H1 (cell line): ENCODE measurements around the gene AGXT2. TPM values are rescaled to one million over a fixed set of nuclear protein-coding genes. Genes with fewer than 3 reads are reported as not detected.

ENCODE experiments used
- CTCF ChIA-PET: fragments of 300-600 bp; sonication (Branson Sonifier 250); formaldehyde crosslinking; loops from one replicate; lab custom pipeline; 2021; ENCODE audit not compliant: partially characterized antibody; lab: Charles Lee
- POLR2A ChIA-PET: fragments of 300-600 bp; sonication (Branson Sonifier 250); formaldehyde crosslinking; loops from one replicate; lab custom pipeline; 2021; ENCODE audit warnings: inconsistent platforms; ENCODE audit not compliant: partially characterized antibody; lab: Charles Lee
- DNase-seq, 2 experiments: peaks; one replicate each; pipeline versions ENCODE4 v3.0.0 to v3.0.0-alpha.2; 2010 to 2022; ENCODE audit warnings: low spot score in 2 of 2, low read depth in 1 of 2, mixed read lengths in 1 of 2
- FAIRE-seq: peaks from 2 replicates; lab custom pipeline; 2011; peaks lifted over from hg19 to GRCh38; lab: Jason Lieb, UNC
- H2AFZ ChIP-seq: 2 replicates; pipeline ENCODE4 v1.8.1; 2012; ENCODE audit warnings: low read length, inconsistent platforms
- H2AK5ac ChIP-seq: 2 replicates; pipeline ENCODE4 v1.6.1; 2013; ENCODE audit warnings: low read depth, low read length
- H2BK120ac ChIP-seq: replicated peaks from 2 replicates; pipeline ENCODE3; 2013; ENCODE audit warnings: low read depth, low read length, inconsistent platforms
- H2BK12ac ChIP-seq: 2 replicates; pipeline ENCODE4 v1.6.1; 2013; ENCODE audit warnings: low read depth, low read length
- H2BK15ac ChIP-seq: 2 replicates; pipeline ENCODE4 v1.6.1; 2013; ENCODE audit warnings: low read length
- H2BK20ac ChIP-seq: 2 replicates; pipeline ENCODE4 v1.6.1; 2013; ENCODE audit warnings: low read length
- H2BK5ac ChIP-seq: 2 replicates; pipeline ENCODE4 v1.6.1; 2013; ENCODE audit warnings: low read depth, low read length
- H3K14ac ChIP-seq: 2 replicates; pipeline ENCODE4 v1.6.1; 2013; ENCODE audit warnings: inconsistent platforms; ENCODE audit not compliant: insufficient read length
- H3K18ac ChIP-seq: 2 replicates; pipeline ENCODE4 v1.6.1; 2013; ENCODE audit warnings: low read length; ENCODE audit errors: extremely low read depth
- H3K23ac ChIP-seq: 2 replicates; pipeline ENCODE4 v1.6.1; 2013; ENCODE audit warnings: inconsistent platforms; ENCODE audit not compliant: insufficient read length
- H3K23me2 ChIP-seq: 2 replicates; pipeline ENCODE4 v1.6.1; 2013; ENCODE audit warnings: low read depth, low read length
- H3K27ac ChIP-seq: 2 replicates; pipeline ENCODE4 v1.6.1; 2011; ENCODE audit warnings: low read depth, low read length, inconsistent platforms
- H3K27me3 ChIP-seq, 4 experiments: replicated peaks in 1 of 4; 1 replicate in 1 of 4; 2 replicates in 3 of 4; pipeline versions ENCODE4 v1.6.1 to v1.8.1; 2011 to 2013; ENCODE audit warnings: low read length in 3 of 4, mild to moderate bottlenecking in 3 of 4, inconsistent platforms in 2 of 4, mixed read lengths in 2 of 4, moderate library complexity in 1 of 4; ENCODE audit not compliant: control insufficient read depth in 3 of 4, insufficient read depth in 3 of 4; ENCODE audit errors: extremely low read depth in 1 of 4
- H3K36me3 ChIP-seq, 4 experiments: 2 replicates each; pipeline versions ENCODE4 v1.6.1 to v1.8.1; 2011 to 2013; ENCODE audit warnings: mild to moderate bottlenecking in 4 of 4, low read length in 3 of 4, moderate library complexity in 2 of 4, control low read depth in 1 of 4, inconsistent platforms in 1 of 4; ENCODE audit not compliant: insufficient read depth in 4 of 4, control insufficient read depth in 2 of 4
- H3K4ac ChIP-seq: replicated peaks from 2 replicates; pipeline ENCODE3; 2013; ENCODE audit warnings: low read length, low read depth, mixed read lengths, inconsistent platforms; ENCODE audit not compliant: insufficient read length
- H3K4me1 ChIP-seq, 4 experiments: replicated peaks in 1 of 4; 1 replicate in 1 of 4; 2 replicates in 3 of 4; pipeline versions ENCODE4 v1.6.1 to v1.8.1; 2011 to 2013; ENCODE audit warnings: low read length in 3 of 4, inconsistent platforms in 2 of 4, mixed read lengths in 1 of 4; ENCODE audit not compliant: insufficient read depth in 4 of 4, control insufficient read depth in 3 of 4
- H3K4me2 ChIP-seq, 2 experiments: 2 replicates each; pipeline versions ENCODE4 v1.6.1 to v1.8.1; 2011 to 2013; ENCODE audit warnings: low read depth in 2 of 2, low read length in 2 of 2, control low read depth in 1 of 2, inconsistent platforms in 1 of 2, mild to moderate bottlenecking in 1 of 2; ENCODE audit not compliant: insufficient read depth in 1 of 2
- H3K4me3 ChIP-seq, 4 experiments: fragments of 200-600, 300-600 bp in 1 of 4; sonication (generic), shearing (Covaris generic), sonication (Bioruptor Twin) in 1 of 4; 2 replicates each; pipeline versions ENCODE4 v1.5.1 to v1.8.1; 2011 to 2016; ENCODE audit warnings: low read length in 4 of 4, low read depth in 3 of 4, control low read depth in 2 of 4, inconsistent platforms in 2 of 4, mild to moderate bottlenecking in 2 of 4, mixed read lengths in 1 of 4, moderate library complexity in 1 of 4; ENCODE audit not compliant: insufficient read depth in 2 of 4; ENCODE audit errors: extremely low read depth in 1 of 4
- H3K56ac ChIP-seq: replicated peaks from 2 replicates; pipeline ENCODE3; 2013; ENCODE audit warnings: low read depth, mild to moderate bottlenecking, mixed read lengths, low read length, inconsistent platforms; ENCODE audit not compliant: insufficient read length
- H3K79me1 ChIP-seq: 2 replicates; pipeline ENCODE4 v1.6.1; 2013; ENCODE audit warnings: low read depth, low read length, control low read depth
- H3K79me2 ChIP-seq, 2 experiments: 2 replicates each; pipeline versions ENCODE4 v1.6.1 to v1.8.1; 2012 to 2013; ENCODE audit warnings: low read length in 2 of 2, mild to moderate bottlenecking in 2 of 2, inconsistent platforms in 1 of 2; ENCODE audit not compliant: insufficient read depth in 2 of 2, control insufficient read depth in 1 of 2
- H3K9ac ChIP-seq, 4 experiments: replicated peaks in 1 of 4; 1 replicate in 1 of 4; 2 replicates in 3 of 4; pipeline versions ENCODE4 v1.6.1 to v1.8.1; 2011 to 2013; ENCODE audit warnings: low read depth in 3 of 4, low read length in 3 of 4, control low read depth in 2 of 4, mild to moderate bottlenecking in 2 of 4, moderate library complexity in 2 of 4, inconsistent platforms in 1 of 4; ENCODE audit errors: extremely low read depth in 1 of 4
- H3K9me3 ChIP-seq, 2 experiments: 2 replicates each; pipeline versions ENCODE4 v1.6.1 to v1.8.1; 2012 to 2013; ENCODE audit warnings: mild to moderate bottlenecking in 2 of 2, moderate library complexity in 2 of 2, control low read depth in 1 of 2, inconsistent platforms in 1 of 2, low read depth in 1 of 2, low read length in 1 of 2, mixed read lengths in 1 of 2; ENCODE audit not compliant: insufficient read depth in 2 of 2
- H4K20me1 ChIP-seq, 2 experiments: replicated peaks in 1 of 2; 2 replicates each; pipeline versions ENCODE3 to v1.8.1; 2011 to 2013; ENCODE audit warnings: inconsistent platforms in 2 of 2, low read length in 2 of 2, mild to moderate bottlenecking in 1 of 2; ENCODE audit not compliant: insufficient read depth in 2 of 2, control insufficient read depth in 1 of 2
- H4K5ac ChIP-seq: 2 replicates; pipeline ENCODE4 v1.6.1; 2013; ENCODE audit warnings: low read length, low read depth, mixed read lengths, inconsistent platforms; ENCODE audit not compliant: insufficient read length
- H4K8ac ChIP-seq: 2 replicates; pipeline ENCODE4 v1.8.0; 2013; ENCODE audit warnings: mild to moderate bottlenecking, moderate library complexity, low read length, inconsistent platforms; ENCODE audit not compliant: insufficient read depth; ENCODE audit errors: extremely low read depth
- H4K91ac ChIP-seq: replicated peaks from 2 replicates; pipeline ENCODE3; 2013; ENCODE audit warnings: low read length, mixed read lengths, inconsistent platforms; ENCODE audit not compliant: insufficient read length
- RNF2 ChIP-seq: fragments of 200-900, 300-1000 bp; sonication (generic); IDR thresholded peaks from 2 replicates; pipeline ENCODE4 v1.7.1; 2016; ENCODE audit warnings: borderline replicate concordance, low read depth, mild to moderate bottlenecking, antibody characterized with exemption, low read length; ENCODE audit not compliant: poor library complexity, severe bottlenecking; ENCODE audit errors: missing control alignments
- WGBS, 2 experiments: shearing (Covaris generic) in 1 of 2; methylation state at CpG; one replicate each; pipeline versions ENCODE4 v1.1.6 to v1.1.7; 2013 to 2015; ENCODE audit warnings: low lambda C conversion rate in 2 of 2, mixed read lengths in 2 of 2, inconsistent platforms in 1 of 2, low coverage in 1 of 2, missing lambda C conversion rate in 1 of 2; ENCODE audit not compliant: insufficient replicate concordance in 2 of 2, insufficient coverage in 1 of 2, insufficient read length in 1 of 2; ENCODE audit errors: extremely low coverage in 1 of 2, missing lambda C conversion rate in 1 of 2; 5-methylcytosine and 5-hydroxymethylcytosine counted together
- polyA plus RNA-seq, 7 experiments: library from polyadenylated mRNA; depleted of rRNA in 3 of 7; stranded (reverse) in 5 of 7; unstranded in 2 of 7; fragments of >200 nt in 5 of 7; fragments of 200-250 nt in 2 of 7; gene quantifications; 1 replicate in 5 of 7; 2 replicates in 1 of 7; 4 replicates in 1 of 7; pipeline versions ENCODE4 v1.2.1 to v1.2.3, GENCODE V29; 2011 to 2013; ENCODE audit warnings: missing spikeins in 2 of 7, mixed read lengths in 2 of 7
- total RNA-seq: library from RNA; stranded (reverse); fragmentation: NEBNext Ultra II Directional; extraction: Animal tissue kit (Norgen Biotek cat#: 25700); gene quantifications from 2 replicates; pipeline ENCODE4 v1.2.1, GENCODE V29; 2021

AGXT2 gene
- total and polyA plus RNA-seq, 2 of the 8 experiments (the other 6 are each of a cell fraction or from before 2014, with no cell fraction given), result not detected

DNA sequence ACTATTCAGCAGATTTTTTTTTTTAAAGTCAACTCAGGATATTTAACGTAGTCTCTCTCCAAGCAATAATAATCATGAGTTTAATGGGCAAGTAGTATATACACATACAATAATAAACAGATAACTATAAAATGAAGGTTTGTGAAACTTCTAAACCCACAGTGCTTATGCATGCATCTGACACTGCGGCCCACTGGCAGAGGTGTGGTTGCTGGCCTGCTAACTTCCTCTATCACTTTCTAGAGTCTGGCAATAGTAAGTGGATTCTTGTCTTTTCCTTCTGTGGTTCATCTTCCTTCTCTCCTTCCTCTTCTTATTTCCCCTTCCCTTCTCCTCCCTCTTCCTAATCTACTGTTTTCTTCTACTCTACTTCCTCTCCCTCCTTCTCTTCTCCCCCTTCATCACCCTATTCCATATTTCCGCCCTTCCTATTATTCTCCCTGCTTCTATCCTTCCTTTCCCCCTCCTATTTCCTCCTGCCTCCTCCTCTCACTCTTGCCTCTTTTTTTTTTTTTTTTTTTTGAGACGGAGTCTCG is 18.6 kb upstream of the AGXT2 start:
- no peak overlapping the region for H3K4me3 ChIP-seq
- no peak overlapping the region for H2BK15ac ChIP-seq
- no peak overlapping the region for H4K5ac ChIP-seq
- H3K4me1 ChIP-seq, result no peaks in the 10 kb centered on the region
- H3K14ac ChIP-seq, result no peak overlapping the region
- no peak overlapping the region for H3K4ac ChIP-seq
- 93 to 100% methylated on average over 1 to 3 of the region's 5 CpGs for WGBS, 2 experiments
- H4K20me1 ChIP-seq, result no peaks in the 10 kb centered on the region
- H4K8ac ChIP-seq, result no peak overlapping the region
- H2BK5ac ChIP-seq, result no peak overlapping the region
- H3K23ac ChIP-seq, result no peak overlapping the region
- peaks cover 2% of the 10 kb centered on the region; the same call in 1 of the 2 replicates for H3K23me2 ChIP-seq
- H3K56ac ChIP-seq, result no peak overlapping the region
- H3K9me3 ChIP-seq, result no peaks in the 10 kb centered on the region
- H3K27me3 ChIP-seq, result peaks cover 0 to 1% (median 0%) of the 10 kb centered on the region in 4 experiments; a peak in 1 of 7 replicates
- H3K18ac ChIP-seq, result no peak overlapping the region
- no peak overlapping the region for H4K91ac ChIP-seq
- no peak overlapping the region for H3K4me2 ChIP-seq
- FAIRE-seq, result no peak
- no peak for DNase-seq
- no peak overlapping the region for H2BK120ac ChIP-seq
- H3K36me3 ChIP-seq, result no peaks in the 10 kb centered on the region
- no peak overlapping the region for H3K27ac ChIP-seq
- POLR2A ChIA-PET, result no interaction called here
- no peak overlapping the region for H2AFZ ChIP-seq
- no peak overlapping the region for H2BK12ac ChIP-seq
- no peaks in the 10 kb centered on the region for H3K79me1 ChIP-seq
- CTCF ChIA-PET, result interaction anchor here (0.7 kb wide), 1 partner anchor 1038 kb away, joined by 3 read pairs; no protein-coding TSS in a partner anchor
- no peak overlapping the region for H2BK20ac ChIP-seq
- no peak overlapping the region for H3K9ac ChIP-seq
- H3K79me2 ChIP-seq, result no peaks in the 10 kb centered on the region
- no peak overlapping the region for H2AK5ac ChIP-seq
- no peak for TF ChIP-seq RNF2
